Kidney epithelial cell (primary cell): ENCODE results near the gene C1orf50. TPM values are rescaled to one million over a fixed set of nuclear protein-coding genes. Genes with fewer than 3 reads are reported as not detected.

Experiments
- DNase-seq: peaks from one replicate; pipeline ENCODE4 v3.0.0-alpha.2; 2010; ENCODE audit warnings: low read depth
- H3K27me3 ChIP-seq: 2 replicates; pipeline ENCODE4 v1.6.0; 2011; ENCODE audit warnings: low read length; ENCODE audit not compliant: control insufficient read depth, insufficient read depth
- H3K36me3 ChIP-seq: 2 replicates; pipeline ENCODE4 v1.5.1; 2011; ENCODE audit warnings: low read length; ENCODE audit not compliant: control insufficient read depth, insufficient read depth
- H3K4me3 ChIP-seq: 2 replicates; pipeline ENCODE4 v1.5.1; 2011; ENCODE audit warnings: low read depth, mild to moderate bottlenecking, control low read depth, low read length
- total RNA-seq: library from RNA; depleted of rRNA; stranded (reverse); fragments of >200 nt; gene quantifications from 2 replicates; pipeline ENCODE4 v1.2.3, GENCODE V29; 2015
- TF ChIP-seq, protein P1 (sequence below): IDR thresholded peaks from 2 replicates; pipeline ENCODE4 v1.5.1; 2011; ENCODE audit warnings: mild to moderate bottlenecking, moderate library complexity, low read length, control low read depth, inconsistent platforms; ENCODE audit not compliant: insufficient read depth, poor library complexity, severe bottlenecking

C1orf50 gene
- total RNA-seq, 1 donor from 2014 or later = 4.6 TPM

DNA sequence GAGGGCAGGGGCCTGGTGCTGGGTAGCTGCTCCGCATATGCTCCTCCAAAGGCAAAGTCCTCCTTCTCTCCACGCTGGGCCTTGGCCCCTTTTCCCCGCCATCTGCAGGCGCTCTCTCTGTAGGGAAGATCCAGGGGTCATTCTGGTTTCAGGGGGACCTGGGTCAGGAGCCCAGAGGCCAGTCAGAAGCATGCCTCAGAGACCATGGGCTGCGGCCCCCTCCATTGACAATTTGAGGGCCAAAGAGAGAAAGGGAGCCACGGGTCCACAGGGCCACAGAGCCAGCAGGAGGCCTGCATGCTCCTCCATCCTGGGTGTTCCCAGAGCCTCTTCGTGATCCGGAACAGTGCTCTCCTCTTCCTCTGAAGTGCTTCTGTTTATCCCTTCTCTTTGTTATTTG lies 24.9 kb upstream of the C1orf50 start:
- Histone ChIP-seq H3K36me3 (peaks cover 2% of the 10 kb centered on the region), H3K27me3 (peaks cover 8% of the 10 kb centered on the region), H3K4me3 (no peak overlapping the region)
- DNase-seq = no peak
- TF ChIP-seq, protein P1, sequence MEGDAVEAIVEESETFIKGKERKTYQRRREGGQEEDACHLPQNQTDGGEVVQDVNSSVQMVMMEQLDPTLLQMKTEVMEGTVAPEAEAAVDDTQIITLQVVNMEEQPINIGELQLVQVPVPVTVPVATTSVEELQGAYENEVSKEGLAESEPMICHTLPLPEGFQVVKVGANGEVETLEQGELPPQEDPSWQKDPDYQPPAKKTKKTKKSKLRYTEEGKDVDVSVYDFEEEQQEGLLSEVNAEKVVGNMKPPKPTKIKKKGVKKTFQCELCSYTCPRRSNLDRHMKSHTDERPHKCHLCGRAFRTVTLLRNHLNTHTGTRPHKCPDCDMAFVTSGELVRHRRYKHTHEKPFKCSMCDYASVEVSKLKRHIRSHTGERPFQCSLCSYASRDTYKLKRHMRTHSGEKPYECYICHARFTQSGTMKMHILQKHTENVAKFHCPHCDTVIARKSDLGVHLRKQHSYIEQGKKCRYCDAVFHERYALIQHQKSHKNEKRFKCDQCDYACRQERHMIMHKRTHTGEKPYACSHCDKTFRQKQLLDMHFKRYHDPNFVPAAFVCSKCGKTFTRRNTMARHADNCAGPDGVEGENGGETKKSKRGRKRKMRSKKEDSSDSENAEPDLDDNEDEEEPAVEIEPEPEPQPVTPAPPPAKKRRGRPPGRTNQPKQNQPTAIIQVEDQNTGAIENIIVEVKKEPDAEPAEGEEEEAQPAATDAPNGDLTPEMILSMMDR = no peak

DNA sequence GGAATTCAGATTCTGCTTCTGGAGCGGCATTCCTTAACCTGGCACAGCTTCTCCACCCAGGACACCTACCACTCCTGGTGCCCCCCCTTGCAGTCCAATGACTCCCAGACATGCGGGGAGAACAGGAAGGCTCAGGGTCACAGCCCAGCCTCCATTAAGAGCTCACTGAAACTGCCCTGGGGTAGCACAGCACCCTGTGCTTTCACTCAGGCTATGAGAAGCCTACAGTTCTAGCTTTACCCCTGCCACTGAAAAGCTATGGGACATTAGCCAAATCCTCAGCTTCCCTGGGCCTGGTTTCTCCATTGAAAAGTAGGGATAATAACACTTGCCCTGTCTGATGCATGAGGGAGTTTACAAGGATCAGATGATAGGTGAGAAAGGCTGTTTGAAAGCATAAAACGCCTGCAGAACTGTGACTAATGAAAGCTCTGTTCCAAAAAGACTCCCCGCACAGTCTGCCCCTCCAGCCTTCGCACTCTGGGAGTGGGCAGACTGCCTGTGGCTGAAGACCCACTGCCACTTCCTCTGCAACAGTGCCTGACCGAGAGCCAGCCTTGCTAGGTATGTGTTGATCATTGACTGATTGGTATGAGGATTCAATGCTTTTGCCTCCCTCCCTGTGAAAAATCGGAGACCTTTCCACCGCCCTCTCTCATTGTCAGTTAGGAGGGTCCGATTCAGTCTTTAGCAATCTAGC lies 24.3 kb upstream of the C1orf50 start:
- Histone ChIP-seq H3K36me3 (peaks cover 2% of the 10 kb centered on the region), H3K4me3 (no peak overlapping the region), H3K27me3 (peaks cover 8% of the 10 kb centered on the region)
- DNase-seq = no peak
- TF ChIP-seq, protein P1 = no peak

DNA sequence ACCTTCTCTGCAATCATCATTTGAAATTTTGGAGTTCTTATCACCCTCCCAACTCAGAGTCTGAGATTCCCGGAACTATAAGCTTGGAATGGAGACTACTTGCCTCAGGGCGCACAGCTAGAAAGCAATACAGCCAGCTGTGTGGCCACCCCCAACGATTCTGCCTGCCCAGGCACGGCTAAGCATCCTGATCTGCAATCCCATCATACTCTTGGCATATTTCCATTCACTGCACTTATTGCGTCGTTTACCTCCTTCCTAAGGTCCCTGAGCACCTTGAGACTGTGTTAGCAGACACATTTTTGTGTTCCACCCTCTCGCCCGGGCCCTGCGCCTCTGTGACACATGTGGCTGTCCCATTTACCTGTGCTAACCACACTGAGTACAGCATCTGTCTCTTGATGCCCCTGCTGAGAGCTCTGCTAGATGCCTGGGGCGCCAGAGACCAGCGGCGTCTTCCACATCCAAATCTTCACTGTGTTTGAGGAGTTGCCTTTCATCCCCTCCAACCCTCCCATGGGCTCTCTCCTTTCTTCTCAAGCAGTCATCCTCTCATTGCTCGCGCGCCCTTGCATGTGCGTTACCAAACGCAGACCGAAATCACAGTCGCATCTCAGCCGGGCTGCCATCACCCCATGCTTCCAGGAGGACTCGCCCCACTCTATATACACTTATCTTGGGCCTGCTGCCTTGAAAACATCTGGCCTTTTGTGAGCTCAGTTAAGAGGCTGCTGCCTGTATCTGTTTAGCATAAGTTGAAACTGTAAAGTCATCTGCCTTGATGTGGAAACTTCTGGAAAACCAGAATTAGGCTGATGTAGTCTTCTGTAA lies 23.5 kb upstream of the C1orf50 start:
- Histone ChIP-seq H3K4me3 (no peak overlapping the region), H3K36me3 (peaks cover 2% of the 10 kb centered on the region), H3K27me3 (peaks cover 8% of the 10 kb centered on the region)
- DNase-seq = no peak
- TF ChIP-seq, protein P1 = no peak

DNA sequence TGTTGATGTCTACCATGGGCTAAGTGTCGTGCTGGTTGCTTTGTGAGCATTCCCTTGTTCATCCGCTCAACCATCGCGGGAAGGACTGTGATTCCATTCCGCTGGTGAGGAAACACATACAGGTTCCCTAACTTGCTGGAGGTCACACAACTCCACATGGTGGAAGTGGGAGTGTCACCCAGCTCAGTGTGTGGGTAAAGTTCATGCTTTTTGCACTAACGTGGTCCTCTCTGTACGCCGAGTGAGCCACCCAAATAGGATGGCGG lies 23.0 kb upstream of the C1orf50 start:
- no peak for DNase-seq
- no peak overlapping the region for H3K4me3 ChIP-seq
- TF ChIP-seq, protein P1 = no peak
- H3K27me3 ChIP-seq = peaks cover 6% of the 10 kb centered on the region
- H3K36me3 ChIP-seq = peaks cover 2% of the 10 kb centered on the region

DNA sequence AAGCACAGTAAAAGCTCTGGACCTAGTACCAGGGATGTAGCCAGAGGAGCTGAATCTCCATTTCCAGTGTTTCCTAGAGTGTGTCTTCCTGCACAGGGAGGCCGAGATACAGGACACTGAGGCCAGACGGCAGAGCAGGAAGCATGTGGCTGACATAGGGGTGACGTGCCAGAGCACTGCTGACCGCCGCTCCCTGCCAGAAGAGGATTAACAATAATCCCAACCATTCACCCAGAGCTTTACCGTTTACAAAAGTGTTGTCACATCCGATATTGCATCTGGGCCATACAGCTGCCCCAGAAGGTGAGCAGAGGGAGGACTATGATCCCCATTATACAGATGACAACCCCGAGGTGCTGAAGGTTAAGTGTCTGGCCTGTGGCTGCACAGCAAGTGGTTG lies 21.2 kb upstream of the C1orf50 start:
- no peak for DNase-seq
- peaks cover 2% of the 10 kb centered on the region for H3K36me3 ChIP-seq
- H3K27me3 ChIP-seq = no peaks in the 10 kb centered on the region
- H3K4me3 ChIP-seq = no peak overlapping the region
- TF ChIP-seq, protein P1 = no peak
